Measurements from ENCODE around the gene SUMO4. TPM values are rescaled to one million over a fixed set of nuclear protein-coding genes. Genes with fewer than 3 reads are reported as not detected.

SUMO4 gene
- total and polyA plus RNA-seq, 10 of the 15 experiments (the other 5 are each of a cell fraction or from before 2014, with no cell fraction given), result 0.07 to 5.3 (median 1.0) TPM; not detected in 1

GRCh38 chr6:149431905-149432775, 32.1 kb downstream of the SUMO4 start (continued):
- no peak for TF ChIP-seq IRF3 (IDR thresholded peaks at IDR 0.05)
- no peak for TF ChIP-seq STAT3 (IDR thresholded peaks at IDR 0.05; ENCODE audit: low read depth, low read length)
- TF ChIP-seq E2F8 (IDR thresholded peaks at IDR 0.05; ENCODE audit: low read depth, partially characterized antibody), result no peak
- TF ChIP-seq CEBPZ (IDR thresholded peaks at IDR 0.05; ENCODE audit: low read depth, low read length), result no peak
- no peak for TF ChIP-seq ZNF384 (IDR thresholded peaks at IDR 0.05; ENCODE audit: borderline replicate concordance, low read depth, low read length)
- TF ChIP-seq MLLT1 (IDR thresholded peaks at IDR 0.05), result peak; percentile 59
- TF ChIP-seq MEF2B (IDR thresholded peaks at IDR 0.05; ENCODE audit: partially characterized antibody, poor library complexity, severe bottlenecking), result no peak
- TF ChIP-seq NBN (IDR thresholded peaks at IDR 0.05), result peak; percentile 74; the same call in 1 of the 2 replicates
- TF ChIP-seq NFYB (IDR thresholded peaks at IDR 0.05; ENCODE audit: insufficient read depth, low read depth, low read length), result no peak
- no peak for TF ChIP-seq GATAD2B (conservative IDR thresholded peaks at IDR 0.05; ENCODE audit: low read depth)
- no peak for TF ChIP-seq SUZ12 (IDR thresholded peaks at IDR 0.05; ENCODE audit: unreplicated experiment)
- TF ChIP-seq SMC3 (IDR thresholded peaks at IDR 0.05; ENCODE audit: borderline replicate concordance, low read length), result peak; percentile 99
- TF ChIP-seq CHD4 (IDR thresholded peaks at IDR 0.05), result no peak
- TF ChIP-seq NR2F1 (conservative IDR thresholded peaks at IDR 0.05), result peak; percentile 97
- no peak for TF ChIP-seq PAX8 (IDR thresholded peaks at IDR 0.05)
- no peak for TF ChIP-seq CHD1 (IDR thresholded peaks at IDR 0.05; ENCODE audit: low read depth, low read length)
- no peak for TF ChIP-seq NFIC (IDR thresholded peaks at IDR 0.05; ENCODE audit: low read depth, low read length)
- no peak for TF ChIP-seq MYC (IDR thresholded peaks at IDR 0.05; ENCODE audit: insufficient read depth, insufficient read length, insufficient replicate concordance, low read length, severe bottlenecking)
- no peak for TF ChIP-seq POLR2AphosphoS5 (IDR thresholded peaks at IDR 0.05; ENCODE audit: low read length)
